ENCODE data around the gene CDKAL1. TPM values are rescaled to one million over a fixed set of nuclear protein-coding genes. Genes with fewer than 3 reads are reported as not detected.

The CDKAL1 gene
- total and polyA plus RNA-seq, 9 of the 15 experiments (the other 6 are each of a cell fraction or from before 2014, with no cell fraction given), result 11.2 to 36.3 (median 20.1) TPM

DNA sequence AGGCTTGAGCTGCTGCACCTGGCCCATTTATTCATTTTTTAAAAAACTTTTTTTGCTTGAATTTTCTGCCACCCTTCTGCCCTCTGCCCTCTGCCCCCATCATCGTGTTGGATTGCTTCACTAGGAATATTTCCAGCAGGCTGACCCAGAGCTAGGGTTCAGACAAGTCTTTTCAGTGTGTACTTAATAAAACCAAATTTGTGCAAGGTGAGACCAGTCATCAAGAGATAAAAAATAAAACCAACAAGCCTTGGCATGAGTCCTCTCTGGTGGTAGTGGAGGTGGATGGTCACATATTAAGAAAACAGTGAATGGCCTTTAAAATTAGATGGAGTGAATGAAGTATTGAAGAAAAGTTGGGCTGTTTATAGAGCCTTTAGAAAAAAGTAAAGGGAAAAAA is 239.6 kb downstream of the CDKAL1 start (continued):
- TF ChIP-seq, protein P1, sequence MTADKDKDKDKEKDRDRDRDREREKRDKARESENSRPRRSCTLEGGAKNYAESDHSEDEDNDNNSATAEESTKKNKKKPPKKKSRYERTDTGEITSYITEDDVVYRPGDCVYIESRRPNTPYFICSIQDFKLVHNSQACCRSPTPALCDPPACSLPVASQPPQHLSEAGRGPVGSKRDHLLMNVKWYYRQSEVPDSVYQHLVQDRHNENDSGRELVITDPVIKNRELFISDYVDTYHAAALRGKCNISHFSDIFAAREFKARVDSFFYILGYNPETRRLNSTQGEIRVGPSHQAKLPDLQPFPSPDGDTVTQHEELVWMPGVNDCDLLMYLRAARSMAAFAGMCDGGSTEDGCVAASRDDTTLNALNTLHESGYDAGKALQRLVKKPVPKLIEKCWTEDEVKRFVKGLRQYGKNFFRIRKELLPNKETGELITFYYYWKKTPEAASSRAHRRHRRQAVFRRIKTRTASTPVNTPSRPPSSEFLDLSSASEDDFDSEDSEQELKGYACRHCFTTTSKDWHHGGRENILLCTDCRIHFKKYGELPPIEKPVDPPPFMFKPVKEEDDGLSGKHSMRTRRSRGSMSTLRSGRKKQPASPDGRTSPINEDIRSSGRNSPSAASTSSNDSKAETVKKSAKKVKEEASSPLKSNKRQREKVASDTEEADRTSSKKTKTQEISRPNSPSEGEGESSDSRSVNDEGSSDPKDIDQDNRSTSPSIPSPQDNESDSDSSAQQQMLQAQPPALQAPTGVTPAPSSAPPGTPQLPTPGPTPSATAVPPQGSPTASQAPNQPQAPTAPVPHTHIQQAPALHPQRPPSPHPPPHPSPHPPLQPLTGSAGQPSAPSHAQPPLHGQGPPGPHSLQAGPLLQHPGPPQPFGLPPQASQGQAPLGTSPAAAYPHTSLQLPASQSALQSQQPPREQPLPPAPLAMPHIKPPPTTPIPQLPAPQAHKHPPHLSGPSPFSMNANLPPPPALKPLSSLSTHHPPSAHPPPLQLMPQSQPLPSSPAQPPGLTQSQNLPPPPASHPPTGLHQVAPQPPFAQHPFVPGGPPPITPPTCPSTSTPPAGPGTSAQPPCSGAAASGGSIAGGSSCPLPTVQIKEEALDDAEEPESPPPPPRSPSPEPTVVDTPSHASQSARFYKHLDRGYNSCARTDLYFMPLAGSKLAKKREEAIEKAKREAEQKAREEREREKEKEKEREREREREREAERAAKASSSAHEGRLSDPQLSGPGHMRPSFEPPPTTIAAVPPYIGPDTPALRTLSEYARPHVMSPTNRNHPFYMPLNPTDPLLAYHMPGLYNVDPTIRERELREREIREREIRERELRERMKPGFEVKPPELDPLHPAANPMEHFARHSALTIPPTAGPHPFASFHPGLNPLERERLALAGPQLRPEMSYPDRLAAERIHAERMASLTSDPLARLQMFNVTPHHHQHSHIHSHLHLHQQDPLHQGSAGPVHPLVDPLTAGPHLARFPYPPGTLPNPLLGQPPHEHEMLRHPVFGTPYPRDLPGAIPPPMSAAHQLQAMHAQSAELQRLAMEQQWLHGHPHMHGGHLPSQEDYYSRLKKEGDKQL (CRISPR knock-in tag; IDR thresholded peaks at IDR 0.05; ENCODE audit: borderline replicate concordance), result no peak
- TF ChIP-seq HDAC3 (IDR thresholded peaks at IDR 0.05; ENCODE audit: borderline replicate concordance, partially characterized antibody) (no peak), NR2C2 (CRISPR knock-in tag; IDR thresholded peaks at IDR 0.05) (no peak), NR2C2 (tag; IDR thresholded peaks at IDR 0.05) (no peak), SMARCA5 (IDR thresholded peaks at IDR 0.05) (no peak), BRF1 (IDR thresholded peaks at IDR 0.05; ENCODE audit: borderline replicate concordance, extremely low read depth, insufficient read length) (no peak), ZNF431 (CRISPR knock-in tag; IDR thresholded peaks at IDR 0.05) (no peak), LARP7 (IDR thresholded peaks at IDR 0.05) (no peak), CAMTA2 (CRISPR knock-in tag; conservative IDR thresholded peaks at IDR 0.05) (no peak), GABPB1 (CRISPR knock-in tag; IDR thresholded peaks at IDR 0.05) (no peak), GATA2 (CRISPR knock-in tag; IDR thresholded peaks at IDR 0.05) (no peak), KLF6 (CRISPR knock-in tag; IDR thresholded peaks at IDR 0.05; ENCODE audit: borderline replicate concordance) (no peak)
- TF ChIP-seq, protein P2, sequence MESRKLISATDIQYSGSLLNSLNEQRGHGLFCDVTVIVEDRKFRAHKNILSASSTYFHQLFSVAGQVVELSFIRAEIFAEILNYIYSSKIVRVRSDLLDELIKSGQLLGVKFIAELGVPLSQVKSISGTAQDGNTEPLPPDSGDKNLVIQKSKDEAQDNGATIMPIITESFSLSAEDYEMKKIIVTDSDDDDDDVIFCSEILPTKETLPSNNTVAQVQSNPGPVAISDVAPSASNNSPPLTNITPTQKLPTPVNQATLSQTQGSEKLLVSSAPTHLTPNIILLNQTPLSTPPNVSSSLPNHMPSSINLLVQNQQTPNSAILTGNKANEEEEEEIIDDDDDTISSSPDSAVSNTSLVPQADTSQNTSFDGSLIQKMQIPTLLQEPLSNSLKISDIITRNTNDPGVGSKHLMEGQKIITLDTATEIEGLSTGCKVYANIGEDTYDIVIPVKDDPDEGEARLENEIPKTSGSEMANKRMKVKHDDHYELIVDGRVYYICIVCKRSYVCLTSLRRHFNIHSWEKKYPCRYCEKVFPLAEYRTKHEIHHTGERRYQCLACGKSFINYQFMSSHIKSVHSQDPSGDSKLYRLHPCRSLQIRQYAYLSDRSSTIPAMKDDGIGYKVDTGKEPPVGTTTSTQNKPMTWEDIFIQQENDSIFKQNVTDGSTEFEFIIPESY (CRISPR knock-in tag; IDR thresholded peaks at IDR 0.05), result no peak

Measured in K562 (cell line).